GM19351 (cell line): ENCODE data around the gene SLC4A2.

Experiments
- ATAC-seq: cut with Tn5 transposase; IDR thresholded peaks from one replicate; pipeline ENCODE4 v1.9.1; 2021; ENCODE audit warnings: mild to moderate bottlenecking, moderate library complexity; ENCODE audit not compliant: unreplicated experiment

The SLC4A2 gene

DNA sequence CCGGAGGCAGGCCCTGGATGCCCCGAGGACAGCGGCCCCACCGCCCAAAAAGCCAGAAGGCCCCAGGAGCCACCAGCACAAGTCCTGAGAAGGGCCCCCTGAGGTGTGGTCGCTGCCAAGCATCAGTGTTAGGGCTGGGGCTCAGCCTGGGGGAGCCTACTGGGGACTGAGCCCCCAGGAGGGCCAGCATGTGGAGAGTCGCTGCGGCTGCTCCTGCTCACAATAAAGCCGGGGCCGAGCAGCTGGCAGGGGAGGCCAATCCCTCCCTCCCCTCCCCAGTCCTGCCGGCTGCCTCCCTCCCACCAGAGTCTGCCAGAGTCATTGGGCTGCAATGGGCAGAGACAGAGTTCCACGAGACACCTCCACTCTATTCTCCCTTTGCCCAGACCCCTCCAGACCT, 14.1 kb upstream of the SLC4A2 start:
- no peak for ATAC-seq

- ATAC-seq, result no peak
Observed at GRCh38 chr7:151045967-151046366, 13.4 kb upstream of the SLC4A2 start.

- no peak for ATAC-seq
Observed at GRCh38 chr7:151046603-151047573, 12.5 kb upstream of the SLC4A2 start.

- no peak for ATAC-seq
Observed at GRCh38 chr7:151047976-151048815, 11.2 kb upstream of the SLC4A2 start, which contains the start of gene ASIC3. TSS of gene ASIC3 (plus strand) at chr7:151048531. CDS start at chr7:151048886, 355 bp downstream.

DNA sequence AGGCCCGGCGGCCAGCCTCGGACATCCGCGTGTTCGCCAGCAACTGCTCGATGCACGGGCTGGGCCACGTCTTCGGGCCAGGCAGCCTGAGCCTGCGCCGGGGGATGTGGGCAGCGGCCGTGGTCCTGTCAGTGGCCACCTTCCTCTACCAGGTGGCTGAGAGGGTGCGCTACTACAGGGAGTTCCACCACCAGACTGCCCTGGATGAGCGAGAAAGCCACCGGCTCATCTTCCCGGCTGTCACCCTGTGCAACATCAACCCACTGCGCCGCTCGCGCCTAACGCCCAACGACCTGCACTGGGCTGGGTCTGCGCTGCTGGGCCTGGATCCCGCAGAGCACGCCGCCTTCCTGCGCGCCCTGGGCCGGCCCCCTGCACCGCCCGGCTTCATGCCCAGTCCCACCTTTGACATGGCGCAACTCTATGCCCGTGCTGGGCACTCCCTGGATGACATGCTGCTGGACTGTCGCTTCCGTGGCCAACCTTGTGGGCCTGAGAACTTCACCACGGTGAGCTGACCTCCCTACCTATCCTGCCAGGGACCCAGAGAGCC, 10.4 kb upstream of the SLC4A2 start:
- no peak for ATAC-seq

DNA sequence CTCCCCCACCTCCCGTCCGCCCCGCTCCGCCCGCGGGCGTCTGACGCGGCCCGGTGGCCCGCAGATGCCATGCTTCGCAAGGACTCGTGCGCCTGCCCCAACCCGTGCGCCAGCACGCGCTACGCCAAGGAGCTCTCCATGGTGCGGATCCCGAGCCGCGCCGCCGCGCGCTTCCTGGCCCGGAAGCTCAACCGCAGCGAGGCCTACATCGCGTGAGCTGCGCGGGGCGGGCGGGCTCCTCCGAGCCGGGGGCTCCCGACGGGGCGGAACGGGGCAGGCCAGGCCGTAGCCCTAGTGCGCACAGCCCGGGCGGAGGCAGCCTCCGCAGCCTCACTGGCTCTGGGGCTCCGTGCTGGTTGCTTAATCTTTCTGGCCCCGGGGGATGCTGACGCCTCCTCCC, 8.3 kb upstream of the SLC4A2 start:
- no peak for ATAC-seq

DNA sequence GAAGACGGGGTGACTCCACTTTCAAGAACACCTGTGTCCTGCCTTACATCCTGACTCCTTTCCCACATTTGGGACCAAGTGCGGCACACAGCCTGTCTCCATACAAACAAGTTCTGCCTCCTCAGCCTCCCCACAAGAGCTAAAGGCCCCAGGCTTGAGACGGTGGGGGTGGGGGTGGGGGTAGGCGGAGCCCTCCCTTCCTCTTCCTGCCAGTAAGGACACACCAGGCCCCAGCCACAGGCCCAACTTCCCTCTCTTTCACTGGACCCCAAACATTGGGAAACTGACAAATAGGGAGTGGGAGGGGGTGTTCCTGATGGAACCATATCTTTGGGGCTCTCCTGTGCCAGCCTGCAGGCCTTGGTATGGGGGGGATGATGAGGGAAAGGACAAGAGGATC, 6.3 kb upstream of the SLC4A2 start:
- no peak for ATAC-seq

GRCh38 chr7:151053751-151054150, 5.6 kb upstream of the SLC4A2 start:
- ATAC-seq, result no peak

- no peak for ATAC-seq
Observed at GRCh38 chr7:151056283-151056665, 3.1 kb upstream of the SLC4A2 start.

GRCh38 chr7:151056666-151057505, 2.5 kb upstream of the SLC4A2 start:
- ATAC-seq, result no peak

GRCh38 chr7:151057506-151057988, 1.8 kb upstream of the SLC4A2 start, which contains the start of gene CDK5:
TSS of gene CDK5 (minus strand) at chr7:151057897. CDS start at chr7:151057848, 49 bp downstream.
- peak; percentile 10 for ATAC-seq

GRCh38 chr7:151057989-151058780, 1.2 kb upstream of the SLC4A2 start:
- ATAC-seq, result peak; percentile 85

GRCh38 chr7:151058781-151059366, 515 bp upstream of the SLC4A2 start:
- no peak for ATAC-seq

GRCh38 chr7:151060113-151060415, 675 bp downstream of the SLC4A2 start:
- no peak for ATAC-seq

GRCh38 chr7:151060416-151061212, 1.2 kb downstream of the SLC4A2 start:
- no peak for ATAC-seq

- ATAC-seq, result no peak
Observed at GRCh38 chr7:151061213-151062110, 2.1 kb downstream of the SLC4A2 start.

GRCh38 chr7:151062111-151062398, 2.7 kb downstream of the SLC4A2 start:
- no peak for ATAC-seq
